CD4-positive, alpha-beta T cell (primary cell): ENCODE results near the gene ADAMTS12. TPM values are rescaled to one million over a fixed set of nuclear protein-coding genes. Genes with fewer than 3 reads are reported as not detected.

Experiments
- ATAC-seq: fragments of 200-7000 bp; cut with Tn5 transposase; one replicate; pipeline ENCODE4 v1.10.0; 2022; ENCODE audit warnings: mild to moderate bottlenecking; ENCODE audit not compliant: poor library complexity
- CTCF ChIA-PET: fragments of 350-600 bp; sonication (Branson Sonifier 250); formaldehyde crosslinking; loops from one replicate; lab custom pipeline; 2021; ENCODE audit warnings: antibody characterized with exemption, inconsistent platforms; lab: Charles Lee
- POLR2A ChIA-PET: fragments of 350-600 bp; sonication (Branson Sonifier 250); formaldehyde crosslinking; loops from one replicate; lab custom pipeline; 2021; ENCODE audit warnings: antibody characterized with exemption, inconsistent platforms; lab: Charles Lee
- DNase-seq, 14 experiments: peaks; one replicate each; pipeline ENCODE4 v3.0.0-alpha.2; 2013 to 2020; ENCODE audit warnings: mixed read lengths in 2 of 14
- H3K27ac ChIP-seq, 2 donors: one replicate each; pipeline versions ENCODE4 v1.5.1 to v1.7.0; 2013; ENCODE audit warnings: low read length in 2 of 2, low read depth in 1 of 2, mild to moderate bottlenecking in 1 of 2
- H3K27me3 ChIP-seq, 2 experiments: 1 replicate in 1 of 2; 2 replicates in 1 of 2; pipeline versions ENCODE4 v1.6.1 to v1.7.0; 2013; ENCODE audit warnings: low read length in 2 of 2, control low read depth in 1 of 2, mild to moderate bottlenecking in 1 of 2, moderate library complexity in 1 of 2; ENCODE audit not compliant: insufficient read depth in 2 of 2, control insufficient read depth in 1 of 2
- H3K36me3 ChIP-seq: one replicate; pipeline ENCODE4 v1.6.1; 2013; ENCODE audit warnings: low read length, control low read depth; ENCODE audit not compliant: insufficient read depth
- H3K4me1 ChIP-seq: one replicate; pipeline ENCODE4 v1.6.1; 2013; ENCODE audit warnings: low read length, control low read depth; ENCODE audit not compliant: insufficient read depth
- H3K4me3 ChIP-seq: one replicate; pipeline ENCODE4 v1.5.1; 2013; ENCODE audit warnings: mild to moderate bottlenecking, low read length, moderate library complexity
- H3K9me3 ChIP-seq, 2 experiments: 1 replicate in 1 of 2; 2 replicates in 1 of 2; pipeline versions ENCODE4 v1.6.1 to v1.7.0; 2013; ENCODE audit warnings: low read length in 2 of 2, mild to moderate bottlenecking in 2 of 2, control low read depth in 1 of 2, moderate library complexity in 1 of 2; ENCODE audit not compliant: control insufficient read depth in 1 of 2, insufficient read depth in 1 of 2
- H3K27ac Mint-ChIP-seq: one replicate; pipeline ENCODE4 v1.8.0; 2020; ENCODE audit warnings: mixed read lengths
- H3K27me3 Mint-ChIP-seq: one replicate; pipeline ENCODE4 v1.8.0; 2021; ENCODE audit warnings: mixed read lengths
- H3K36me3 Mint-ChIP-seq: one replicate; pipeline ENCODE4 v1.8.0; 2021; ENCODE audit warnings: low read depth, mixed read lengths
- H3K4me1 Mint-ChIP-seq: one replicate; pipeline ENCODE4 v1.8.0; 2021; ENCODE audit warnings: low read depth, mixed read lengths
- H3K4me3 Mint-ChIP-seq: one replicate; pipeline ENCODE4 v1.8.0; 2020; ENCODE audit warnings: mild to moderate bottlenecking, mixed read lengths
- H3K9me3 Mint-ChIP-seq: one replicate; pipeline ENCODE4 v1.8.0; 2020; ENCODE audit warnings: mixed read lengths
- intact Hi-C, 2 experiments: fragments of 100-400 bp; cut with DNase I in 1 of 2; cut with micrococcal nuclease in 1 of 2; formaldehyde crosslinking; loops; one replicate each; pipeline versions ENCODE4 v1.15.1 to v1.9.0; 2023 to 2025; cut with DNase I, micrococcal nuclease
- total RNA-seq, 174 experiments: library from RNA in 2 of 174; stranded (reverse) in 2 of 174; gene quantifications; one replicate each; pipeline ENCODE4 v1.2.3 and lab custom pipeline; 2021 to 2026
- TF ChIP-seq, protein P1 (sequence below): fragments of 200-600 bp; IDR thresholded peaks from one replicate; pipeline ENCODE4 v1.8.0; 2022; ENCODE audit warnings: antibody characterized with exemption, mild to moderate bottlenecking

Gene ADAMTS12
- total RNA-seq, 2 experiments from 2014 or later = 0.06 TPM; not detected in 1

DNA sequence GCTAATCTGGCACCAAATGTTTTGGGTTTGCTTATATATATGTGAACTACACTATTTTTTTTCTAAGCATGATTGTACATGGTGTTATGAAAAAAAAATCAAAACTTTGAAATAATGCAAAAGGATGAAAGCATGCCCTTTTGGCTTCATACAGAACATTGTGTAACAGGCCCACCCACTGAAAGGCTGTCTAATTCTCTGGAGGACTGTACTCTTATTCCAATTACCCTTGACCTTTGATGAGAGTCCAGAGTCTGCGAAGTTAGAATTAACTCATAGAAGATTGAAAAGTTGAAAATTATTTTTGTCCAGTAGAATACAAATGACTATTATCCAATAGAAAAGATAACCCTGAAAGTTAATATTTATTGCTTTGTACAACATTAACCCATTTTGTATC lies 117.4 kb downstream of the ADAMTS12 start:
- Histone ChIP-seq H3K4me1 (no peaks in the 10 kb centered on the region), H3K9me3 (no peaks in the 10 kb centered on the region), H3K36me3 (no peaks in the 10 kb centered on the region), H3K27ac (no peak overlapping the region), H3K27me3 (no peaks in the 10 kb centered on the region), H3K4me3 (no peak overlapping the region)
- POLR2A ChIA-PET = no interaction called here
- CTCF ChIA-PET = no interaction called here
- Mint-ChIP-seq H3K9me3 (no peaks in the 10 kb centered on the region), H3K4me1 (no peaks in the 10 kb centered on the region), H3K36me3 (no peaks in the 10 kb centered on the region), H3K27ac (no peak overlapping the region), H3K4me3 (no peak overlapping the region), H3K27me3 (peaks cover 7% of the 10 kb centered on the region)
- DNase-seq (no peak), ATAC-seq (no peak)
- intact Hi-C loops = no loop called here
- TF ChIP-seq, protein P1, sequence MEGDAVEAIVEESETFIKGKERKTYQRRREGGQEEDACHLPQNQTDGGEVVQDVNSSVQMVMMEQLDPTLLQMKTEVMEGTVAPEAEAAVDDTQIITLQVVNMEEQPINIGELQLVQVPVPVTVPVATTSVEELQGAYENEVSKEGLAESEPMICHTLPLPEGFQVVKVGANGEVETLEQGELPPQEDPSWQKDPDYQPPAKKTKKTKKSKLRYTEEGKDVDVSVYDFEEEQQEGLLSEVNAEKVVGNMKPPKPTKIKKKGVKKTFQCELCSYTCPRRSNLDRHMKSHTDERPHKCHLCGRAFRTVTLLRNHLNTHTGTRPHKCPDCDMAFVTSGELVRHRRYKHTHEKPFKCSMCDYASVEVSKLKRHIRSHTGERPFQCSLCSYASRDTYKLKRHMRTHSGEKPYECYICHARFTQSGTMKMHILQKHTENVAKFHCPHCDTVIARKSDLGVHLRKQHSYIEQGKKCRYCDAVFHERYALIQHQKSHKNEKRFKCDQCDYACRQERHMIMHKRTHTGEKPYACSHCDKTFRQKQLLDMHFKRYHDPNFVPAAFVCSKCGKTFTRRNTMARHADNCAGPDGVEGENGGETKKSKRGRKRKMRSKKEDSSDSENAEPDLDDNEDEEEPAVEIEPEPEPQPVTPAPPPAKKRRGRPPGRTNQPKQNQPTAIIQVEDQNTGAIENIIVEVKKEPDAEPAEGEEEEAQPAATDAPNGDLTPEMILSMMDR = no peak

DNA sequence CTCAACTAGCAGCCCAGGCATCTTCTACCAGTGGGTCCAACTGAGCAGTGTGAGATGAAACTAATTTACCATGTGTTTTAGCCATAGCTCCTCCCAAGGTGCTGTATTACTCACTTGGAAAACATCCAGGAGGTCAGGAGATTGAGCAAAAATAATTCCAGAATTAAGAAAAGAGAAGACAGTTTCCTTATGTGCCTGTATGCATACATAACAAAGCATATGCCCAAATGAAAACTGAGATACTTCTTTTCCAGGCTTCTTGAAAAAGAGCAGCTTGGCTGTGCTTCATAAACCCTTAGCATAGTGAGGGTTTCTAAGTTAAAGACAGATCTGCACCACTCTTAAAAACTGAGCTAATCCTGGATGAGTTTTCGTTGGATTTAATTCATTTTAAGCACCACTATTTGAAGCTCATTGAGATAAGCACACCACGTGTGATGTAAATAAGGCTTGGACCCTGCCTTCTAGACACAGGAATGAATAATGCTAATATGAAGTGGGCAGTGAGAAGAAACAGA lies 119.4 kb downstream of the ADAMTS12 start:
- H3K4me1 Mint-ChIP-seq = no peaks in the 10 kb centered on the region
- H3K36me3 Mint-ChIP-seq = no peaks in the 10 kb centered on the region
- no peaks in the 10 kb centered on the region for H3K9me3 ChIP-seq
- peaks cover 7% of the 10 kb centered on the region for H3K27me3 Mint-ChIP-seq
- H3K27ac Mint-ChIP-seq = no peak overlapping the region
- no peaks in the 10 kb centered on the region for H3K27me3 ChIP-seq
- TF ChIP-seq, protein P1 = no peak
- no peaks in the 10 kb centered on the region for H3K9me3 Mint-ChIP-seq
- no peak overlapping the region for H3K4me3 ChIP-seq
- intact Hi-C loops = no loop called here
- H3K4me3 Mint-ChIP-seq = no peak overlapping the region
- POLR2A ChIA-PET = no interaction called here
- CTCF ChIA-PET = no interaction called here
- no peaks in the 10 kb centered on the region for H3K4me1 ChIP-seq
- no peak overlapping the region for H3K27ac ChIP-seq
- DNase-seq = no peak
- no peak for ATAC-seq
- H3K36me3 ChIP-seq = no peaks in the 10 kb centered on the region

DNA sequence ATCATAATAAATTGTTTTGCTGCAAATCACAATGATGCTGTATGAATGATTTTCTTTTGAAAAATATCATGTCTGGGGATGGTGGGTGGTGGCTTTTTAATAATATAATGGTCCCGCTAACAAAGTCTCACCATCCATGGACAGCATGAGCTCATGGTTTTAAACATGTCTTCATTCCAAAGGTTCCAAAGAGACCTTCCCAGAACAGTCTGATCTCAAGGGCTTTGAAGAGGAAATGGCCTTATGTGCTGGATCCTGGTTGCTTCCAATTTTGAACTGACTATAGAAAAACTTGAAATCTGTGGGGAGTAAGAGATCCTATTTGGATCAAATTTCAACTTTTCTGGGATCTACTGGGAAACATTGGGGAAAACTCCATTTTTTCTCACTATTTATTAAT lies 121.8 kb downstream of the ADAMTS12 start:
- DNase-seq = no peak
- H3K4me3 Mint-ChIP-seq = no peak overlapping the region
- ChIA-PET CTCF (no interaction called here), POLR2A (no interaction called here)
- peaks cover 7% of the 10 kb centered on the region for H3K27me3 Mint-ChIP-seq
- no peak for ATAC-seq
- Histone ChIP-seq H3K36me3 (no peaks in the 10 kb centered on the region), H3K4me3 (no peak overlapping the region), H3K27ac (no peak overlapping the region), H3K4me1 (no peaks in the 10 kb centered on the region), H3K9me3 (no peaks in the 10 kb centered on the region), H3K27me3 (no peaks in the 10 kb centered on the region)
- H3K27ac Mint-ChIP-seq = no peak overlapping the region
- H3K4me1 Mint-ChIP-seq = no peaks in the 10 kb centered on the region
- H3K36me3 Mint-ChIP-seq = no peaks in the 10 kb centered on the region
- intact Hi-C loops = no loop called here
- H3K9me3 Mint-ChIP-seq = no peaks in the 10 kb centered on the region
- TF ChIP-seq, protein P1 = no peak
